GM19238 (cell line): ENCODE measurements around the gene USP35.
"Not testable (repeated sequence)": the region's sequence is repeated elsewhere in the genome, so short reads cannot be mapped to it uniquely, and the experiment has no call there.

ENCODE experiments used
- DNase-seq: peaks from one replicate; pipeline ENCODE4 v3.0.0; 2011; ENCODE audit warnings: low spot score; ENCODE audit not compliant: insufficient read length

USP35 gene

GRCh38 chr11:78170413-78170812 lies 18.3 kb upstream of the USP35 start:
- DNase-seq: no peak

DNA sequence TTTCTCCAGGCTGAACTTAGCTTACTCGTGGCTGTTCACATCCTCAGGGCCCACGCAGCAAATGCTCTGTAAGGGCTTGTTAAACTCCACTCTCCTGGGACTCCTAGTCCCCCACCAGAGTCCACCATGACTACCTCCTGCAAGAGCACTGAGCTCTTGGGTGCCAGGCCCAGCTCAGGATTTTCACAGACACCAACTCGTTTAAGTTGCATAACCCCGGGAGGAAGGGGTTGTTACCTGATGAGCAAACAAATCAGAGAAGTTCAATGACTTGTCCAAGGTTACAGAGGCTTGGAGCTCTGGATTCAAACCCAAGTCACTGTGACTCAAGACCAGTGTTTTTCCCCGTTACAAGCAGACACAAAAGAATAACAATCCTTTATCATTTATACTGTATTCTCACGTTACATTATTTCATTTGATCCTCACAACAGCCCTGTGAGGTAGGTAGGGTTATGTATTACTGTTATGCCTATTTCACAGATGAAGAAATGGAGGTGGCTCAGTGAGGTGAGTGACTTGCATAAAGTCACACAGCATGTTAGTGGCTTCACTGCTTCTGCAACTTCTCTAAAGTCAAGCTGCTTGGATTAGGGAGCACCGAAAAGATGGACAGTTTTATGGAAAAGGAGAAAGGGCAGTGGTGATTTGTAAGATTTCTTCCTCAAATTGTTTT lies 17.7 kb upstream of the USP35 start:
- DNase-seq: no peak

DNA sequence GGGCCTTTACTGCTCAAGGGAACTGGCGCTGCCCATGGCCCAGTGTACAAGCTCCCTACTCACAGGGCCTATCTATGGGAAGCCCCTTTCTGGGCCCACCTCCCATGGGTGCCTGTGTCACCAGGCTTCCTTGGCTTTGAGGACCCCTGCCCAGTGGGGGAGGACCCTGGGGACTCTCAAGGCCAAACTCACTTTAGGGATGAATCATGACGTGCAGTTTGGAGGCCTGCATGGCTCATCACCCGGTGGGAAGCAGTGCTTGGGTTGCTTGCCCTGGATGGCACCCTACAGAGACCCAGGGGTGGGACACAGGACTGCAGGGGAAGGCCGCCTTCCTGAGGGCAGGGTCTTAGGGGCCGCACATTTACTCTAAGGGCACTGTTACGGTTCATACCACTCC lies 16.8 kb upstream of the USP35 start:
- DNase-seq: no peak

GRCh38 chr11:78175862-78176261 lies 12.9 kb upstream of the USP35 start:
- DNase-seq: not testable (repeated sequence)

DNA sequence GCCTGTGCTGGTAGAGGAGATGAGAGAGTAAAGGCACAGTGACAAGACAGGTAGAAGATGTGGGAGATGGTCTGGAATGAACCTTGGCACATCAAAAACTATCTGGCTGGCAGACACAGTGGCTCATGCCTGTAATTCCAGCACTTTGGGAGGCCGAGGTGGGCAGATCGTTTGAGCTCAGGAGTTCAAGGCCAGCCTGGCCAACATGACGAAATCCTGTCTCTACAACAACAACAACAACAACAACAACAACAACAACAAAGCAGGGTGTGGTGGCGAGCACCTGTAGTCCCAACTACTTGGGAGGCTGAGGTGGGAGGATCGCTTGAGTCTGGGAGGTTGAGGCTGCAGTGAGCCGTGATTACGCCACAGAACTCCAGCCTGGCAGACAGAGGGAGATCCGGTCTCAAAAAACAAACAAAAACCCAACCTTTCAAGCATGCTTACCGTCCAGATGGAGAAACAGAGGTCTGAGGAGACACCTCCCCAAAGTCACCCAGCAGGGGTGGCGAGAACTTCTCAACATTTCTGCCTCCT lies 12.0 kb upstream of the USP35 start:
- DNase-seq: no peak

GRCh38 chr11:78177216-78177615 lies 11.5 kb upstream of the USP35 start:
- DNase-seq: no peak

DNA sequence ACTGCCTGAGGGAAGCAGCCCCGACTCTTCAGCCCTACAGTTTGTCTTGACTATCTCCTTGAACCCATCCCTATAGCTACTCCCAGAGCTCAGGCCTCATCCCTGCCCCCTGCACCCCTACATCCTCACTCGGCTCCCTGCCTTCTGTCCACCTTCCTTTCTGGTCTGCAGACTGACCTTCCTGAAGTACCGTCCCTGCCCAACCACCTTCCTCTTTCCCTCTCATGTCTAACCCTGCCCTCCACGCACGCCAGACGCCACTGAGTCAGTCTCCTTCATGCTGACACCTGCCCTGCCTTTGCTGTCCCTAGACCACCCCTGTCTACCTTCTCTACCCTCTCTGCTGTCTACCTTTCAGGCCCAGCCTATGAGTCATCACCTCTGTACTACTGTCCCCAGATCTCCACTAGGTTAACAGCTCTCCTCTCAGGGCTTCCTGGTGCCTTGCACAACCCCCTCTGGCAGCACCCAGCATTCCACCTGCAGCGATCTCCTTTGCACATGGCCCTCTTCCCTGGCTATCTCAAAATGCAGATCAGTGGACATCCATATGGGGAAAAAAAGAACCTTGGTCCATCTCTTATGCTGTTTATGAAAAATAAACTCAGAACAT lies 9.2 kb upstream of the USP35 start:
- DNase-seq: no peak

DNA sequence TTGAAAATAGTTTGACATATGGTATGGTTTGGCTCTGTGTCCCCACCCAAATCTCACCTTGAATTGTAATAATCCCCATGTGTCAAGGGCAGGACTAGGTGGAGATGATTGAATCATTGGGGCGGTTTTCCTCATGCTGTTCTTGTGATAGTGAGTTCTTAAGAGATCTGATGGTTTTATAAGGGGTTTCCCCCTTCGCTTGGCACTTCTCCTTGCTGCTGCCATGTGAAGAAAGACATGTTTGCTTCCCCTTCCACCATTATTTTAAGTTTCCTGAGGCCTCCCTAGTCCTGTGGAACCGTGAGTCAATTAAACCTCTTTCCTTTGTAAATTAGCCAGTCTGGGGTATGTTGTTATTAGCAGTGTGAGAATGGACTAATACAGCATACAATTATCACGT lies 8.0 kb upstream of the USP35 start:
- DNase-seq: no peak

- no peak for DNase-seq
Measured at GRCh38 chr11:78181185-78181584, 7.5 kb upstream of the USP35 start.

DNA sequence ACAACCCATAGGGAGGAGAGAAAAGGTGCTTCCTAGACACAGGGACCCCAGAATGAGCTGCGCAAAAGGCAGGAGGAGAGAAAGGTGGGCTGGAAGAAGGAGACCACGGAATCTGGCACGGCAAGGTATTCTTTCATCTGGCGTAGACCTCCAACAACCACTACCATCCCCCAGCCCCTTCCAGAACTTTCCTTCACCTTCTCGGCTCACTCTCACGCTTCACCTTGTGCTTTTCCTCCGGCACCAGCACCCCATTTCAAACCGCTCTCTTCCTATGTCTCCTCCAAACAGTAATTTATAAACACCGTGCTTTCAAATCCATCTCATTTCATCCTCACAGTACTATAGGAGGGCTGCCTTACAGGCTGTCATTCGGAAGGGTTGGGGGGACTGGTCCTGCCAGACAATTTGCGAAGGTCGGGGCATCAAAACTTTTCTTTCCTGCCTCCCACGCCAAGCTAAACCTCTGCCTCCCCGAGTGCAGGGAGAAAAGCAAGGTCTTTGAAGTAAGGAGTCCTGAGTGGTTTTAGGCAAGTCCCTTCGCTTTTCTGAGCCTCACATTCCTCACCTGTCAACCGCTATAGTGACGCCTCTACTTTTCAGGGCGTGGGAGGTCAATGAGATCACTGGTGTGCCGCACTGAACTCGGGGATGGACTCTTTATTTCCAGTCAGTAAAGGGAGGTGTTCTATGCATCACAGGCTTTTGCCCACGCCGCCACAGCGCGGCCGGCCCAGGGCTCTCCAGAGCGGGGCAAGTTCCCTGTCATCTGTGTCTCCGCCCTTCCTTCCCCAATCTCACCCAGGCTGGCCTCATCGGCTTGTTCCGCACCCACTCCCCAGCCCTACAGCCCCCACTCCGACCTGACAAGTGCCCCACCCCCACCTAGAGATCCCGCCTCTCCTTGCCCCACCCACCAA lies 1.1 kb upstream of the USP35 start:
- peak; percentile 48 for DNase-seq

GRCh38 chr11:78189174-78189724 lies 530 bp downstream of the USP35 start:
- no peak for DNase-seq

- no peak for DNase-seq
Measured at GRCh38 chr11:78189851-78190250, 1.1 kb downstream of the USP35 start.

DNA sequence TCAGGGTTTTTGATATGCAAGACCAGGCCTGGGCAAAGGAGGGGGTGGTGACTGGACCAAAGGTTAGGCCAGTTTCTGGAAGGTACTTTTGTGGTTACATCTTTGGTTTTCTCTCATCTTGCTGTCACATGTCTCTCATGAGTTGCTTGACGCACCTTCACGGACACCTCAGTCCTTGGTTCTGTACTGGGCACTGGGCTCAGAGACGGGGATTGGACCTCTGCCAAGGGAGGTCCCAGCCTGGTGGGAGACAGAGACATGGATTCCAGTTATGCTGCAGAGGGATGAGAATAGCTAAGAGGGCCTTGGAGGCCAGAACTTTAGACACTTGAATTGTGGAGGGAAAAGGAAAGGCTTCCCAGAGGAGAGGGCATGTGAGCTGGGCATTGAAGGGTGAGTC lies 1.7 kb downstream of the USP35 start:
- DNase-seq: no peak

- DNase-seq: no peak
Measured at GRCh38 chr11:78190871-78191538, 2.3 kb downstream of the USP35 start.

DNA sequence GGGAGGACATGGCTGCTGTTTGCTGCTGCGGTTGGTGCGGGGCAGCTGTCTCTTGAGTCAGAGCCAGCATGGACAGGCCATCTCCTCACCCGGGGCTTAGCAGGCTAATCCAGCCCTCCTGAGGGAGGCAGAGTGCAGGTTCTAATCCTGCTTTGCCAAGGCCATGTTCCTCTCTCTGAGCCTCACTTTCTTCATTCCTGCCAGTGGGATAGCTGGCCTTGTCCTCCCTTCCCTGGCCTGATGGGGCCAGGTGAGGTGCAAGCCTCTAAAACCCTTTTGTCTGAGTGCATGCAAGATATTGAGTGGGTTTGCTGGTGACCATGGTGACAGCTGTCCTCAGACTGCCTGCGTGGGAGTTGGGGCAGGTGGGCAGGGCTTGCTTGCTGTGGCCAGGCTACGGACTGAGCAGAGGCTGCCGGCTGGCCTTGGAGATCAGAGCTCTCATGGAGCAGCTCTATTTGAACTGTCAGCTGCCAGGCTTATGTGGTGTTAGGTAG lies 3.6 kb downstream of the USP35 start:
- no peak for DNase-seq

DNA sequence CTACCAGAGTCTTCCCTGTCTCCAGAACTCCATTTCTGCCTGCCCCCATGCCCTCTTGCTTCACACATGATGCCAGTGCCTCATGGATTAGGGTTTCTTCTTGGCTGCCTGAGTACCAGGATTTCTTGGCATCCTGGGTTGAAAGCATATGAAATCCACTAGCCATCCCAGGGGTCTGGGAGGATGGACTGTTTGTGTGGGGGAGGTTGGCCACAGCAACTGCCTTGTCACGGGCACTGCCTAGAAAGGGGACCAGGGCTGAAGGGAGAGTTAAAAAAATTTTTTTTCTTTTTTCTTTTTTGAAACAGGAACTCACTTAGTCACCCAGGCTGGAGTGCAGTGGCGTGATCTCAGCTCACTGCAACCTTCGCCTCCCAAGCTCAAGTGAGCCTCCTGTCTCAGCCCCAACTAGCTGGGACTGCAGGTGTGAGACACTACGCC lies 4.2 kb downstream of the USP35 start:
- DNase-seq: no peak

GRCh38 chr11:78193806-78194205 lies 5.1 kb downstream of the USP35 start:
- no peak for DNase-seq

DNA sequence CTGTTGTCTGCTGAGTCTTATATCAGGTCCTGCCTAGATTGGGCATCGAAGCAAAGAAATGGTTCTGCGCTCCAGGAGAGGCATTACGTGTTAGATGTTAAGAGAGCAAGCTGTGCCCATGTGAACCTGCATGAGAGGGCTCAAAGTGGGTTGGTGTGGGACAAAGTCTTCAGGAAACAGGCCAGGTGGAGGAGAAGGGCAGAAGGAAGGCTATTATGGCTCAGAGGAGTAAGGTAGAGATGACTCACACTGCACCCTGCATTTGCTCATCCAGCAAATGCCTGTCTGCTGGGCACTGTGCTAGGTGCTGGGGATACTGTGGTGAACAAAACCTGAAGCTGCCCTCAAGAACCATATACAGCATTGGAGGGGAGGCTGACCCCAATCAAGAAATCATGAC lies 5.8 kb downstream of the USP35 start:
- DNase-seq: no peak

DNA sequence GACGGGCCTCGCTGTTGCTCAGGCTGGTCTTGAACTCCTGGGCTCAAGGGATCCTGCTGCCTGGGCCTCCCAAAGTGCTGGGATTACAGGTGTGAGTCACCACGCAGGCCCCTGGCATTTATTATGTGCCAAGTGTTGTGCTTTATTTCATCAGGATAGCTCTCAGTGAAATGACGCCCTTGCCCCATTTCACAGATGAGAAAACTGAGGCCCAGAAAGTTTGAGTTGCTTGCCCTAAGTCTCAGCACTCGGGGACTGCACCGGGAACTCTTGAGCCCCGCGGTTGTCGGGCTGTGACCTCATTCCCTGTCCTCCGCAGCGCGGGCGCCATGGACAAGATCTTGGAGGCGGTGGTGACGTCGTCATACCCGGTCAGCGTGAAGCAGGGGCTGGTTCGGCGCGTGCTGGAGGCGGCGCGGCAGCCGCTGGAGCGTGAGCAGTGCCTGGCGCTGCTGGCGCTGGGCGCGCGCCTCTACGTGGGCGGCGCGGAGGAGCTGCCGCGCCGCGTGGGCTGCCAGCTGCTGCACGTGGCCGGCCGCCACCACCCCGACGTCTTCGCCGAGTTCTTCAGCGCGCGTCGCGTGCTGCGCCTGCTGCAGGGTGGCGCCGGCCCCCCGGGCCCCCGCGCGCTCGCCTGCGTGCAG lies 7.3 kb downstream of the USP35 start:
- no peak for DNase-seq

- DNase-seq: no peak
Measured at GRCh38 chr11:78196661-78197091, 8.0 kb downstream of the USP35 start.
